Measurements from ENCODE around the gene SRGAP2C.
"Not testable (repeated sequence)": the region's sequence is repeated elsewhere in the genome, so short reads cannot be mapped to it uniquely, and the experiment has no call there.

The SRGAP2C gene

GRCh38 chr1:121230636-121231035, 45.9 kb downstream of the SRGAP2C start:
- DNase-seq, result not testable (repeated sequence)

GRCh38 chr1:121232445-121233125, 47.8 kb downstream of the SRGAP2C start:
- not testable (repeated sequence) for DNase-seq

- DNase-seq, result not testable (repeated sequence)
These were observed 49.5 kb downstream of the SRGAP2C start for GRCh38 chr1:121234090-121234759.

- DNase-seq, result not testable (repeated sequence)
These were observed 53.6 kb downstream of the SRGAP2C start for GRCh38 chr1:121238384-121238783.

GRCh38 chr1:121243913-121244312, 59.1 kb downstream of the SRGAP2C start:
- DNase-seq, result not testable (repeated sequence)

- DNase-seq, result not testable (repeated sequence)
These were observed 61.6 kb downstream of the SRGAP2C start for GRCh38 chr1:121246399-121246798.

GRCh38 chr1:121252656-121253055, 67.9 kb downstream of the SRGAP2C start:
- DNase-seq, result not testable (repeated sequence)

GRCh38 chr1:121254618-121255017, 69.8 kb downstream of the SRGAP2C start:
- not testable (repeated sequence) for DNase-seq

GRCh38 chr1:121257632-121258031, 72.9 kb downstream of the SRGAP2C start:
- DNase-seq, result not testable (repeated sequence)

- DNase-seq, result not testable (repeated sequence)
These were observed 73.4 kb downstream of the SRGAP2C start for GRCh38 chr1:121258134-121258533.

GRCh38 chr1:121260205-121260604, 75.4 kb downstream of the SRGAP2C start:
- not testable (repeated sequence) for DNase-seq

- DNase-seq, result not testable (repeated sequence)
These were observed 77.4 kb downstream of the SRGAP2C start for GRCh38 chr1:121262163-121262562.

GRCh38 chr1:121263789-121264244, 79.0 kb downstream of the SRGAP2C start:
- DNase-seq, result not testable (repeated sequence)

GRCh38 chr1:121267072-121267471, 82.3 kb downstream of the SRGAP2C start:
- DNase-seq, result not testable (repeated sequence)

GRCh38 chr1:121269309-121269708, 84.5 kb downstream of the SRGAP2C start:
- not testable (repeated sequence) for DNase-seq

GRCh38 chr1:121269973-121270372, 85.2 kb downstream of the SRGAP2C start:
- not testable (repeated sequence) for DNase-seq

GRCh38 chr1:121271143-121271715, 86.5 kb downstream of the SRGAP2C start:
- DNase-seq, result not testable (repeated sequence)

GRCh38 chr1:121275435-121275834, 90.7 kb downstream of the SRGAP2C start:
- DNase-seq, result peak in 1 of 2 experiments; percentile 18

GRCh38 chr1:121278202-121278601, 93.4 kb downstream of the SRGAP2C start:
- not testable (repeated sequence) for DNase-seq

- peak in 1 of 2 experiments; percentile 18 for DNase-seq
These were observed 94.2 kb downstream of the SRGAP2C start for GRCh38 chr1:121278777-121279547.

GRCh38 chr1:121279548-121279898, 94.7 kb downstream of the SRGAP2C start:
- DNase-seq, result not testable (repeated sequence)

GRCh38 chr1:121280699-121281317, 96.0 kb downstream of the SRGAP2C start:
- not testable (repeated sequence) for DNase-seq
